Measurements from ENCODE around the gene IPO13.
A peak's percentile ranks its signal among the peaks of the same experiment; 100 is the strongest.

IPO13 gene

DNA sequence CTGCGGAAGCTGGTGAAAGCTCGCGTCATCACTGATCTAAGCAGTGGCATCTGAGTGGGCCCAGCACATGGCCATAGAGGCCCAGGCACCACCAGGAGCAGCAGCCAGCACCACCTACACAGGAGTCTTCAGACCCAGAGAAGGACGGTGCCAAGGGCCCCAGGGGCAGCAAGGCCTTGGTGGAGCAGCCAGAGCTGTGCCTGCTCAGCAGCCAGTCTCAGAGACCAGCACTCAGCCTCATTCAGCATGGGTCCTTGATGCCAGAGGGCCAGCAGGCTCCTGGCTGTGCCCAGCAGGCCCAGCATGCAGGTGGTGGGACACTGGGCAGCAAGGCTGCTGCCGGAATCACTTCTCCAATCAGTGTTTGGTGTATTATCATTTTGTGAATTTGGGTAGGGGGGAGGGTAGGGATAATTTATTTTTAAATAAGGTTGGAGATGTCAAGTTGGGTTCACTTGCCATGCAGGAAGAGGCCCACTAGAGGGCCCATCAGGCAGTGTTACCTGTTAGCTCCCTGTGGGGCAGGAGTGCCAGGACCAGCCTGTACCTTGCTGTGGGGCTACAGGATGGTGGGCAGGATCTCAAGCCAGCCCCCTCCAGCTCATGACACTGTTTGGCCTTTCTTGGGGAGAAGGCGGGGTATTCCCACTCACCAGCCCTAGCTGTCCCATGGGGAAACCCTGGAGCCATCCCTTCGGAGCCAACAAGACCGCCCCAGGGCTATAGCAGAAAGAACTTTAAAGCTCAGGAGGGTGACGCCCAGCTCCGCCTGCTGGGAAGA lies 16.4 kb upstream of the IPO13 start:
- no peak for DNase-seq (ENCODE audit: low read depth in 2 of 2)

DNA sequence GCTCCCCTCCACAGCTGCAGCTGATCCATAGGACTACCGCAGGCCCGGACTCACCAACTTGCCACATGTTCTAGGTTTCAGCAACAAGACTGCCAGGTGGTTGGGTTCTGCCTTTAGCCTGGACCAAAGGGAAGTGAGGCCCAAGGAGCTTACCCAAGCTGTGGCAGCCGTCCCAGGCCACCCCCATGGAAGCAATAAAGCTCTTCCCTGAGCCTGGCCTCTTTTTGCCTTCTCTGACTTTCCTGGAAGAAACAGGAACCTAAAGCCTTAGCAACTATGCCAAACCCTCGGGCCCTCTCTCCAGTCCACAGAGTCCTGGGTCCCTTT lies 15.8 kb upstream of the IPO13 start:
- DNase-seq (ENCODE audit: low read depth in 2 of 2): no peak

DNA sequence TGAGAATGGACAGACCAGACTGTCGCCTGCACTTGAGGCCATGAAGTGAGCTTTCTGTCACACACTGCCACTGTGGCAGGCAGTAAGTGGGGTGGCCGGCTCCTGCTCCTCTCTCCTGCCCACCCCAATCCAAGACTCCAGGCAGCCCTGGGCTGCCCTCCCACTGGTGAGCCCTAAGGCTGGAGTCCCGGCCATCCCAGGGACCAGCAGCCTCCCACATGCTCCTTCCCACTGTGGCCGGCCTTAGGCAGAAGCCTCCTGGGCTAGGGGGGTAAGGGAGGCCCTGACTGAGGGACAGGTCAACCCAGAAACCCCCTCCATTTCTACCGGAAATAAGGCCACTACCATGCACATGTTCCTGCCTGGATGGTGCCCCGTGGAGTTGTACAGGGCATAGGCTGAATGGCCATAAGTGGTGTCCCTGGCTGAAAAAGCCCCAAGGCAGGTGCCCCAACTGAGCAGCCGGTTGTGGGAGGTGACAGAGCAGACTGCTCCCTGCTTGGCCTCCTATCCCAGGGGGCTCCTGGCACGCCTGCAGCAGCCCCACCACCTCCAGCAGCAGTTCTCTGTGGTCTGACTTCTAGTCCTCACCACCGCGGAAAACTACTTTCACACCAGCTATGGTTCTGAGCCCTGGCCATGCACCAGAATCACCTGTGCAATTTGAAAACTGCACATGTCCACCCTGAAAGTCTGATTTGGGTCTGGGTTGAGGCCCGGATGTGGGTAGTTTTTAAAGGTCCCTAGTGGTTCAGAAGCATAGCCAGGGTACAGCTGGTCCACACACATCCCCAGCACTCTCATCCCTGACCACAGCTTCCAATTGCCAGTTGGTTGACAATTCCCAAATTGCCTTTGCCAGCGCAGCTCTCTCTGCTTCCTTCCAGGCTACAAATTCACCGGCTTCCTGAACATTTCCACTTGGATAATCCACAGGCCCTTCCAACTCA lies 14.8 kb upstream of the IPO13 start:
- DNase-seq (ENCODE audit: low read depth in 2 of 2): no peak

DNA sequence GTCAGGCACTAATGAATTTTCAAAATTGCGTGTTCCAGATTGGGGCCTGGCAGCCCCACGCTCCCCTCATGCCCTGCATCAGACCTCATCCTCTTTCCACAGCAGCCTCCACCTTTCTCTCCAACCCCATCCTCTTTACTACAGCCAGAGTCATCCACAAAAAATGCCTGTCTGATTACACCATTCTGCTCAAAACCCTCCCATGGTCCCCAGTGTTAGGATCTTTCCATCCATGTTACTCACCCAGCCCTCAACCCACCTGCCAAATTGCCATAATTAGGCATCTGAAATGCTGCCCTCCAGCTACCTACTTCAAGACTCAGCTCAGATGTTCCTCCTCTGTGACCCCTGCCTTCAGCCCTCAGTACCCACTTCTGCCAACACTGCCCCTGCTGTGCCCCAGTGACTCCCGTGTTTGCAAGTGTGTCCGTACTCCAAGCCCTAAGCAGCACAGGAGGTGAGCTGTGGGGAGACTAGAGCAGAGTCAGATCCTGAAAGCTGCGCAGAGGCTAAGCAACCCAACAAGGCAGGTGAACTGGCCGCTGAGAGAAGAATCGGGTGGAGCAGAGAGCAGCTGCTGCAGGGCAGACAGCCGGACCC lies 13.9 kb upstream of the IPO13 start:
- no peak for DNase-seq (ENCODE audit: low read depth in 2 of 2)

DNA sequence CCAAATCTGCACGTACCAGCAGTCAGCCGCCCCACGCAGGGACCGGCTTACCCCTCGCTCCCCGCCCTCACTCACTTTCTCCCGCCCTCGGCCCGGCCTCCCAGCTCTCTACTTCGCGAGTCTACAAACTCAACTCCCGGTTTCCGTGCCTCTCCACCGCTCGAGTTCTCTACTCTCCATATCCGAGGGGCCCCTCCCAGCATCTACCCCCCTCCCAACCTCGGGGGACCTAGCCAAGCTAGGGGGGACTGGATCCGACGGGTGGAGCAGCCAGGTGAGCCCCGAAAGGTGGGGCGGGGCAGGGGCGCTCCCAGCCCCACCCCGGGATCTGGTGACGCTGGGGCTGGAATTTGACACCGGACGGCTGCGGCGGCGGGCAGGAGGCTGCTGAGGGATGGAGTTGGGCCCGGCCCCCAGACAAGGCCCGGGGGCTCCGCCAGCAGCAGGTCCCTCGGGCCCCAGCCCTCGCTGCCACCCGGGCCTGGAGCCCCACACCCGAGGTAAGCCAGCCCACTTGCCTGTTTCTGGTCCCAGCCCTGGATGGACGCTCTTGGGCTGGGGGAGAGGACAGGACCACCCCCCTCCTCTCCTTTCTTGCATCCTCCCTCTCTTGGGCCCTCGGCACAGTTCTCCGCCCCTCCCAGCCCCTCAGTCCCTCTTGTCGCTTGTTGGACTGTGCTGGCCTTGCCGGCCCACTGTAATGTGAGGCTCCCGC lies 13.2 kb upstream of the IPO13 start, which contains the start of gene ARTN:
Gene ARTN (plus strand): TSS at position 416 of the 715 bp plus-strand sequence. CDS start 1,856 bp downstream, outside the sequence.
- DNase-seq (ENCODE audit: low read depth in 2 of 2): no peak

DNA sequence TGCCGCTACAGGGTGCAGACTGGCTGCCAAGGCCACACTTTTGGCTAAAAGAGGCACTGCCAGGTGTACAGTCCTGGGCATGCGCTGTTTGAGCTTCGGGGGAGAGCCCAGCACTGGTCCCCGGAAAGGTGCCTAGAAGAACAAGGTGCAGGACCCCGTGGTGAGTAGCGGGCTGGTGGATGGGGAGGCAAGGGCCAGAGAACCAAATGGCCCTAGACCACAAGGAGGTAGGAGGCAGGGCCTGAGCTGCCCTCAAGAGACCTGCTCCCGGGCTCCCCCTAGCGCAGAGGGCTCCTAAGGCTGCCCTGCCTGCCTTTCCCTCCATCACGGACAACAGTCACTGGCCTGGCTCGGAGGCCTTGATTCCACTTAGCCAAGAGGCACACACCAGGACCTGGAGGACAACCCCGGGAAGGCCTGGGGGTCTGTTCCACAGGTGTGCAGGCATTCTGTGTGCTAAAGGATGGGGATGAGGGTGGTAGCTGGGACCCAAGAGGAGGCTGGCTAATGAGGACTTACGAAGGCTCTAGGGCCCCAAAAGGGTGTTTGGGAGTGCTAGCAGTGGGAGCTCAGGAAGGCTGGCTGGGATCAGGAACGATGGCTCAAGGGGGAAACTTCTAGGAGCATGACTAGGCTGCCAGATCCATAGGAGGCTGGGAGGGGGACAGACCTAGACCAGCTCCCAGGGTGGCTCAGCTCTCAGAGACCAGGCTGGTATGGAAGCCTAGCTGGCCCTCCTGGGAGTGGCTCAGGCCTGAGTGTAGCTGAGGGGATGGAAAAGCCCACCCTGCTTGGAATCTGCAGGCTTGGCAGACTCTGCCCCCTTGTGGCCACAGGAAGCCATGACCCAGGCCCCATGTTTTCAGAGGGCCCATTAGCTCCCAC lies 12.4 kb upstream of the IPO13 start:
- DNase-seq (ENCODE audit: low read depth in 2 of 2): peak in 1 of 2 donors; percentile 9

DNA sequence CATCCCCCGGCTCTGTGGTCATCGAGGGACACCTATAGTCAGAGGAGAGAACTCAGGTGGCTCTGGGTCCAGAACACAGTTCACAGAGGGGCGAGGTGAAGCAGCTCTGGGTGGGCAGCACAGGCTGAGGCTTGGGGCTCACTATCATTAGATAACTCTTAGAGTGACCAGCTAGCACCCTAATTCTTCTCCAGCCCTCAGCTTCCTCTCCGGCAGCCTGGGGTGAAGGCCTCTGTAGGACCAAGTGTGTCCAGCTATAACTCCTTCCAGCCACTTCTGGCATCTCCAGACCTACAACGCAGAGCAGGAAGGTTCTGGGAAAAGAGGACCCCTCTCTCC lies 11.8 kb upstream of the IPO13 start:
- no peak for DNase-seq (ENCODE audit: low read depth in 2 of 2)

DNA sequence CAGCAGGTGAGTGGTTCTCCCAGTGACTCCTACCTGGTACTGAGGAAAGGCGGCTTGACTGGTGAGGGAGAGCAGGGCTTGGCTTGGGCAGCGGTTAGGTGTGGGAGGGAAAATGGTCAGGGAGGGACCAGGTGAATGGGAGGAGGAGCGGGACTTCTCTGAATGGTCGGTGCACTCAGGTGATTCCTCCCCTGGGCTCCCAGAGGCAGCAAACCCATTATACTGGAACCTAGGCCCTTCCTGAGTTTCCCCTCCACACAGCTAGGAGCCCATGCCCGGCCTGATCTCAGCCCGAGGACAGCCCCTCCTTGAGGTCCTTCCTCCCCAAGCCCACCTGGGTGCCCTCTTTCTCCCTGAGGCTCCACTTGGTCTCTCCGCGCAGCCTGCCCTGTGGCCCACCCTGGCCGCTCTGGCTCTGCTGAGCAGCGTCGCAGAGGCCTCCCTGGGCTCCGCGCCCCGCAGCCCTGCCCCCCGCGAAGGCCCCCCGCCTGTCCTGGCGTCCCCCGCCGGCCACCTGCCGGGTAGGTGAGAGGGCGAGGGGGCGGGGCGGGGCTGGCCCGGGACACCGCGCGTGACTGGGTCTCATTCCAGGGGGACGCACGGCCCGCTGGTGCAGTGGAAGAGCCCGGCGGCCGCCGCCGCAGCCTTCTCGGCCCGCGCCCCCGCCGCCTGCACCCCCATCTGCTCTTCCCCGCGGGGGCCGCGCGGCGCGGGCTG lies 10.9 kb upstream of the IPO13 start:
- DNase-seq (ENCODE audit: low read depth in 2 of 2): no peak

DNA sequence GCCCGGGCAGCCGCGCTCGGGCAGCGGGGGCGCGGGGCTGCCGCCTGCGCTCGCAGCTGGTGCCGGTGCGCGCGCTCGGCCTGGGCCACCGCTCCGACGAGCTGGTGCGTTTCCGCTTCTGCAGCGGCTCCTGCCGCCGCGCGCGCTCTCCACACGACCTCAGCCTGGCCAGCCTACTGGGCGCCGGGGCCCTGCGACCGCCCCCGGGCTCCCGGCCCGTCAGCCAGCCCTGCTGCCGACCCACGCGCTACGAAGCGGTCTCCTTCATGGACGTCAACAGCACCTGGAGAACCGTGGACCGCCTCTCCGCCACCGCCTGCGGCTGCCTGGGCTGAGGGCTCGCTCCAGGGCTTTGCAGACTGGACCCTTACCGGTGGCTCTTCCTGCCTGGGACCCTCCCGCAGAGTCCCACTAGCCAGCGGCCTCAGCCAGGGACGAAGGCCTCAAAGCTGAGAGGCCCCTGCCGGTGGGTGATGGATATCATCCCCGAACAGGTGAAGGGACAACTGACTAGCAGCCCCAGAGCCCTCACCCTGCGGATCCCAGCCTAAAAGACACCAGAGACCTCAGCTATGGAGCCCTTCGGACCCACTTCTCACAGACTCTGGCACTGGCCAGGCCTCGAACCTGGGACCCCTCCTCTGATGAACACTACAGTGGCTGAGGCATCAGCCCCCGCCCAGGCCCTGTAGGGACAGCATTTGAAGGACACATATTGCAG lies 10.2 kb upstream of the IPO13 start:
- DNase-seq (ENCODE audit: low read depth in 2 of 2): no peak

DNA sequence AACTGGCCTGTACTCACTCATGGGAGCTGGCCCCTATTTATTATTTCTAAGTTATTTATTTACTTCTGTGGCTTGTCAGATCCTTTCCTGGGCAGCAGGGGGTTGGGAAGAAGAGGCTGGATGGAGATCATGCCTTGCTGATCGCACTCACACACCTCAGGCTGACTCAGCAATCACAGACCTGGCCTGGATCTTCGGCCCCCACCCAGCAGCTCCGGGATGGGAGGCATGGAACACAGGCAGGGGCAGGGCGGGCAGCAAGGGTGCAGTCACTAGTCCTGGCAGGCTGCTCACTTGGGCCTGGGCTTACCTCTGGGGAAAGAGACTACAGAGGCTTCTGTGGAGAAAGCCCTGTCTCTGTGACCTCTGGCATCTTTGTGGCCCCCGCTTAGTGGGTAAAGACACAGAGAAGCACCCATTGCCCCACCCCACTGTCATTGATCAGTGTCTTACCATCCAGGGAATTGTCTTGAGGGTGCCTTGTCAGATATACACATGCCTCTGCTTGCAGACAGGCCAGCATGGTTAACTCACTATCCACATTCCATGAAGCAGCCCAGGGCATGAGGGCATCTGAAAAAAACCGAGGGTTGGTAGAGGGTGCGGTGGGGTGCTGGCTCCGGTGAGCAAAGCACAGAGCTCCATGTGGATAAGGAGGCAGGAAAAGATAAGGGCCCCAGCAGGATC lies 9.4 kb upstream of the IPO13 start:
- no peak for DNase-seq (ENCODE audit: low read depth in 2 of 2)

DNA sequence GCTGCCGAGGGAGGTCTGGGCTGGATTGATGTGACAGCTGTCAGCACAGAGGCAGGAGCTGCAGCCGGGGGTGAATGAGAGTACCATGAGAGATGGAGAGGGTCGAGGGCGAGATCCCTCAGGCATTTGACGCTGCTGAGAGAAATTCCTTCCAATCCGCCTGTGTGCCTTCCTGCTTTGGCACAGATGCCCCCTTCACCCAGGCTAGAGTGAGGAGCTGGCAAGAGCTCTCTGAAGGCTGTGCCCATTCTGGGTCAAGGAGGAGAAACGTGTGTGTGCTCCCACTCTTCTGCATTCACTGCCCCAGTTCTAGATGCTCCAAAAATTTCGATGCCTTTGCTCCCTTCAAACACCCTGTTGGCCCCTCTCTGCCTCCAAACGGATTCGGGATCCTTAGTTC lies 8.4 kb upstream of the IPO13 start:
- DNase-seq (ENCODE audit: low read depth in 2 of 2): no peak

DNA sequence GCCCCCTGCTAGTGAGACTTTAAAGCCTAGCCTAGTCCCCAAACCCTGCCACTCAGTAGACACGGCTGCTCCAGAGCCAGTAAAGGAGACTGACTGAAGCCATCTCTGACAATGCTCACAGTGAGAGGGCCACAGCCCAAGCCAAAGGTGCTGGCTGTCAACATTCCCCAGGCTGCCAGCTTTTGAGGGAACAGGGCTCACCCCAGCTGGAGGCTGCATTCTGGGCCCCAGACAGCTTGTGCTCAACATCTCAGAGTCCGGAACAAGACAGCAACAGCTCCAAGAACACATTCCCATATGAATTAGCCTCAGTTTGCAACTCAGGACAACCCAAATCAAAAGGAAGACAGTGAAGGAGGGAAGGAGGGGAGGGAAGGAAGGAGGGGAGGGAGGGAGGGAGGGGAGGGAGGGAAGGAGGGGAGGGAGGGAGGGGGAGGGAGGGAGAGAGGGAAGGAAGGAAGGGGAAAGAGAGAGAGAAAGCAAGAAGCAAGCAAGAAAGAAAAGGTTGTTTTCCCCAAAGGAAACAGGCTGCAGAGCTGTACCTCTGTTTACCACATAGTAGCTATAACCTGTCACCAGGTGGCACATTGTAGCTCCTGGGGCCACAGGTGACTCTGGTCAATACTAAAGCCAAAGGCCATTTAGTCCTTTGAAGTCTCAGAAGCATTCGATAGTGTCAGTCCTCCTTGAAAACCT lies 7.7 kb upstream of the IPO13 start:
- no peak for DNase-seq (ENCODE audit: low read depth in 2 of 2)

DNA sequence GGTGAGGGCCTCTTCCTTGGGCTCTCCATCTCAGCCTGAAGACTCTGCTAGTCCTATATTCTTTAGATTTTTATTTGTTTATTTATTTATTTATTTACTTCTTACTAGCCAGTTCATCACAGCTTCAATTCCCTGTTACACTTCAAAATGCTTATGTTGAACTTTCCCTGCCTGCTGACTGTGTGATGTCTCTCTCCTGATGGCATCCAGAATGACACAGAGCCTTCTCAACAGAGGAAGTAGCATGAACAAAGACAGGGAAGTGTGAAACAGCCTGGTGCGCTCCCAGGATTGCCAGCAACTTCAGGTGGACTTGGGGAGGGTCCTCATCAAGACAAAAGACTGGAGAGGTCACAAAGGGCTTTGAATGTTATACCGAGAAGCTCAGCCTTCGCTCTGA lies 4.3 kb upstream of the IPO13 start:
- no peak for DNase-seq (ENCODE audit: low read depth in 2 of 2)

DNA sequence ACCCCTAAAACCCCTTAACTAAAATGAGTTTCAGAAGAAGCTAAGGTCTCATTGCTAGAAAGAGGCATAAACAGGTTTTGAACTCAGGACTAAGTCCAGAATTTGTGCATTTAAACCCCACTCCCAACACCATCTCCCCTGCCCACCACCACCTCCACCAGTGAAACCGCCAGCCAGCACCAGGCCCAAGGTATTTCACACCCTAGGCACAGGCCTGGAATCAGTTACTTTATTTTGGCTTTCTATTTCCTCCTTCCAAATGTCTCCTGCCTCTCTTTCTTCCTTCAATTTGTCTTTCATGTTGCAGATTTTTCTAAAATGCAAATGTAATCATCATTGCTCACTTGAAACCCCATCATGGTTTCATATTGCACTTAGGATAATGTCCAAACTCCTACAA lies 1.9 kb upstream of the IPO13 start:
- DNase-seq (ENCODE audit: low read depth in 2 of 2): no peak

DNA sequence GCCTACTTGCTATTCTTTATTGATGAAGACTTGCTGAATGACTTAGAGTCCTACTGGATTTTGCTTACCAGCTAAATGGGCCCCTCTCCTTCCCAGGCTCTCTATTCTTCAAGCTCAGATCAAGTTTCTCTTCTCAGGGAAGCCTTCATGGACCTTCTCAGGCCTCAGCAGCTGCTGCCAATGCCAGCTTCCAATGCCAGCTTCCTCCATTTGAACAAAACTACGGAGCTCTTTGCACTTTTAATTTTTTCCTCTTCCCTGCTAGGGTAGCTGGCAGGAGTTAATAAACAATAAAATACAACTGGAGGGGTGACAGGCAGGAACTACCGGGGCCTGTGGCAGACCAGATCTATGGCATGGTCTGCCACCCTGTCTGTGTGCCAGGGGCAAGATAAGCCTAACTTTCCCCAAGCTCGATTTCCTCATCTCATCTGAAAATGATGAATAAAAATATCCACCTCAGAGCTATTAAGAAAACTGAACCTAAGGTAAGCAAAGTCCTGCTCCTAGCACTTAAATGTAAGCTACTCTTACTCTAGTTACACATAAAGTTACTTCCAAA lies 995 bp upstream of the IPO13 start:
- no peak for DNase-seq (ENCODE audit: low read depth in 2 of 2)

DNA sequence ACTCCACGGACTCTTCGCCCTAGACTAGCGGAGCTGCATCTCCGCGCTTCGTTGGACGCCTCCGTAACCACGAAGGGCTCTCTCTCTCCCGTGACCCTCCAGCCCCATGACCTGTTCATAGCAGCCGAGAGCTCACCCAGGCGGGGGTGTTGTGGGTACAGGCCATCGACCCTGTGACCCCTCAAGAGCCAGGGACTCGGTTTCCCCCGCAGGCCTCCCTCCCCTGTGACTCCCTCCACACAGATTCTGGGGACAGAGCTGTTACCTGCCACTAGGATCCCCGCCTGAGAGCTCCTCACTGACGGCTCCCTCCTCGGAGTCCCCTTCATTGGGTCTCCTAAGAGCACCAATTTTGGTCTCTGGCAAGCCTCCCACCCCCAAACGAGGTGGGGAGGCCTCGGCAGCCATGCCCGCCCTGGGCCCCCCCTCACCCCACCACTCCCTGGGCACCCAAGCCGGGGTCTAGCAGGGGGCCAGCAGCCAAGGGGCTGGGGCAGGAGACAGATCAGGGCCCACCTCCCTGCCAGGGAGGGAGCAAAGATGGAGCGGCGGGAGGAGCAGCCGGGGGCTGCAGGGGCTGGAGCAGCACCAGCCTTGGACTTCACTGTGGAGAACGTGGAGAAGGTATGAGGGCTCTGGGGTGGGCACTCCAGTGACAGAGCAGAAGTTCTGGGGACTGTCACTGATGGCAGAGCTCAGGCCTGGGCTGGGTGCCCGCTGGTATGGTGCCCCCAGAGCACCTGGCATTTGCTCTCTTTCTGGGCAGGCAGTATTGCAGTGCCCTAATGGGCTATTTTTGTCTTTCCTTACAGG lies 517 bp downstream of the IPO13 start:
- DNase-seq (ENCODE audit: low read depth in 2 of 2): no peak

DNA sequence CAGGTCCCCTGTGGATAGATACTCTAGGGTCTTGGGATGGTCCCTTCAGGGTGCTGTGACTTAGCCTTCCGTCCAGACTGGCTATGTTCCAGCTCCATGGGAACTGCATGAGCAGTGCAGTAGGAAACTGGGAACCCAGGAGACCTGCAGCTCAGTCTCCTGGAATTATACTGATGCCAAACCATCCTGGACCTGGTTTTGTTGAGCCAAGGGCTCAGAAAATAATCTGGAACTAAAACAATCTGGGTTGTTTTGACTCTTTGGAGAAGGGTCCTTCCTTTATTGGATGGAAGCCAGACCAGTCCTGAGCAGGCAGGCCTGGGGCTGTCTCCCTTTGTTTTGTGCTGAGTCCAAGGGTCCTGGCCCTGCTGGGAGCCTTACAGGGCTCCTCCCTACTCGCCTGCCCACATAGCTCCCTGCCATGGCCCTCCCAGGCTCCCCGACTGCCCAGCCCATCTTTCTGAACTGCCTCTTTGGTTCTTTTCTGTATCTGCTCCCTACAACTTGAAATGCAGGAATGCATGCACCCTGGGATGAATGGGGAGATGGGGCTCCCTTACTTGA lies 1.2 kb downstream of the IPO13 start:
- no peak for DNase-seq (ENCODE audit: low read depth in 2 of 2)

Measured in activated CD8-positive, alpha-beta memory T cell treated with anti-CD3 and anti-CD28 coated beads for 4 hours (primary cell).